ENCODE measurements around the gene HCRTR1. TPM values are rescaled to one million over a fixed set of nuclear protein-coding genes. Genes with fewer than 3 reads are reported as not detected.

The HCRTR1 gene
- total RNA-seq, 1 donor from 2014 or later: 0.73 TPM

DNA sequence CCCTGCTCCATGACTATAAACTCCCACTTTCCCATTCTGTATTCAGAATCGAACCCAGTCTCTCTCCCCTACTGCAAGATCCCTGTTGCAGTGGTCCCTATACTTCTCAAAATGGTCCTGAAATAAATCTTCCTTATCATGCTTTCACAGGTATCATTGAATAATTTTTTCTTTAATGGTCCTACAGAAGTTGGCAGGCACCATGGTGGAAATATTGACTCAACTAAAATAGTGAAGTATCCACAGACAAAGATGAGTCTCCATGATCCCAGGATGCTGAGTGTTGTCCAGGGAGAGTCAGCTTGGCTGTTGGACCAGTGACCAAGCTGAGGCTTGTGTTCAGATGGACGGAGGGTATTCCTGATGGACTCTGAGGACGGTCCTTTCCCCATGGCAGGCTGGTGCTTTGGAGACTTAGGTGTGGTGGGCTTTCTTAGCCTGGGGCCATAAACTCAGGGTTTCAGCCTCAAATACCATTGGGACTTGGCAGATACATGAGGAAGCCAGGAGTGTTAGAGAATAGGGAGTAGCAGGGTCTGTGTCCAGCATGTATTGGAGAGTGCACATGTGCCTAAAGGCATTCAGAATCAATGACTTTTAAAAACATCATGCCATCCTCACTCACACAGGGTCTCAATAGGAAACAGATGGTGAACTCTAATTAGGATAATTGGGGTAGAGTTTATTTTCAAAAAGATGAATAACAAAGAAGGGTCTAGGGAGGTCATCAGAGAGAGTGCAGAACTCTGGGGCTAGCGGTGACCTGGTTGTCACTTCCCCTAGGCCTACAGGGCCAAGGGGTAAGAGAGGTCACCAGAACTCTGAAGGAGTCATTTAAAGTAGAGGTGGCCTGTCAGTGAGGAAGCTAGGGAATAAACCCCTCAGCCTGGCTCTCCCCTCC is 21.4 kb upstream of the HCRTR1 start:
- Mint-ChIP-seq H3K27me3 (ENCODE audit: unreplicated experiment) (peaks cover 27% of the 10 kb centered on the region), H3K9me3 (ENCODE audit: unreplicated experiment) (no peaks in the 10 kb centered on the region), H3K36me3 (ENCODE audit: unreplicated experiment) (no peaks in the 10 kb centered on the region), H3K4me3 (ENCODE audit: unreplicated experiment) (no peak overlapping the region), H3K4me1 (ENCODE audit: unreplicated experiment) (peaks cover 11% of the 10 kb centered on the region), H3K27ac (ENCODE audit: unreplicated experiment) (no peak overlapping the region)
- TF ChIP-seq, protein P1, sequence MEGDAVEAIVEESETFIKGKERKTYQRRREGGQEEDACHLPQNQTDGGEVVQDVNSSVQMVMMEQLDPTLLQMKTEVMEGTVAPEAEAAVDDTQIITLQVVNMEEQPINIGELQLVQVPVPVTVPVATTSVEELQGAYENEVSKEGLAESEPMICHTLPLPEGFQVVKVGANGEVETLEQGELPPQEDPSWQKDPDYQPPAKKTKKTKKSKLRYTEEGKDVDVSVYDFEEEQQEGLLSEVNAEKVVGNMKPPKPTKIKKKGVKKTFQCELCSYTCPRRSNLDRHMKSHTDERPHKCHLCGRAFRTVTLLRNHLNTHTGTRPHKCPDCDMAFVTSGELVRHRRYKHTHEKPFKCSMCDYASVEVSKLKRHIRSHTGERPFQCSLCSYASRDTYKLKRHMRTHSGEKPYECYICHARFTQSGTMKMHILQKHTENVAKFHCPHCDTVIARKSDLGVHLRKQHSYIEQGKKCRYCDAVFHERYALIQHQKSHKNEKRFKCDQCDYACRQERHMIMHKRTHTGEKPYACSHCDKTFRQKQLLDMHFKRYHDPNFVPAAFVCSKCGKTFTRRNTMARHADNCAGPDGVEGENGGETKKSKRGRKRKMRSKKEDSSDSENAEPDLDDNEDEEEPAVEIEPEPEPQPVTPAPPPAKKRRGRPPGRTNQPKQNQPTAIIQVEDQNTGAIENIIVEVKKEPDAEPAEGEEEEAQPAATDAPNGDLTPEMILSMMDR (IDR thresholded peaks at IDR 0.05): no peak
- no peak for DNase-seq (ENCODE audit: extremely low spot score, unreplicated experiment)

DNA sequence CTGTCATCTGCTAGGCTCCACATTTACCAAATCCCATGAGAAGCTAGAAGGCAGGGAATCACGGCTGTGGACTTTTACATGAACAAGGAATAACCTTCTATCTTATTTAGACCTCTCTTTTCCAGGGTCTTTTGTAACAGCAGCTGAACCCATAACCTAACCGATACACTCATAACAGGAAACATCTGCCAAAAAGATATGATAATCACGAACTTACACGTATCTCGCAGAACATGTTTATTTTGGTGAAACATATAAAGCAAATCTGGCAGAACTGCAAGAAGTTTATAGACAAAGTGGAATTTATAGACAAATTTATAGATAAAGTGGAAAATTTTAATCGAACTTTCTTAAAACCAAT is 20.8 kb upstream of the HCRTR1 start:
- Mint-ChIP-seq H3K4me3 (ENCODE audit: unreplicated experiment) (no peak overlapping the region), H3K9me3 (ENCODE audit: unreplicated experiment) (no peaks in the 10 kb centered on the region), H3K36me3 (ENCODE audit: unreplicated experiment) (no peaks in the 10 kb centered on the region), H3K27me3 (ENCODE audit: unreplicated experiment) (peaks cover 33% of the 10 kb centered on the region), H3K27ac (ENCODE audit: unreplicated experiment) (no peak overlapping the region), H3K4me1 (ENCODE audit: unreplicated experiment) (peaks cover 6% of the 10 kb centered on the region)
- DNase-seq (ENCODE audit: extremely low spot score, unreplicated experiment): no peak
- TF ChIP-seq, protein P1 (IDR thresholded peaks at IDR 0.05): no peak

DNA sequence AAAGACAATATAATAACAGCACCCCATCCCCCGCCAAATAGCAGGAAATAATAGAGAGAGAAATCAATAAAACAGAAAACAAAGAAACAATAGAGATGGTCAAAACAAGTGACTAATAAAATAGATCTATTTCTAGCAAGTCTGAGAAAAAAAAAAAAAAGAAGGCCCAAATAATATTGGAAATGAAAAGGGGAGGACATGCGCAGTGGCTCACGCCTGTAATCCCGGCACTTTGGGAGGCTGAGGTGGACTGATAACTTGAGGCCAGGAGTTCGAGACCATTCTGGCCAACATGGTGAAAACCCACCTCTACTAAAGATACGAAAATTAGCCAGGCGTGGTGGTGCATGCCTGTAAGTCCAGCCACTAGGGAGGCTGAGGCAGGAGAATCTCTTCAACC is 18.5 kb upstream of the HCRTR1 start:
- DNase-seq (ENCODE audit: extremely low spot score, unreplicated experiment): no peak
- H3K27me3 Mint-ChIP-seq (ENCODE audit: unreplicated experiment): peaks cover 43% of the 10 kb centered on the region
- H3K36me3 Mint-ChIP-seq (ENCODE audit: unreplicated experiment): no peaks in the 10 kb centered on the region
- H3K27ac Mint-ChIP-seq (ENCODE audit: unreplicated experiment): no peak overlapping the region
- H3K4me1 Mint-ChIP-seq (ENCODE audit: unreplicated experiment): no peaks in the 10 kb centered on the region
- TF ChIP-seq, protein P1 (IDR thresholded peaks at IDR 0.05): no peak
- no peak overlapping the region for H3K4me3 Mint-ChIP-seq (ENCODE audit: unreplicated experiment)
- H3K9me3 Mint-ChIP-seq (ENCODE audit: unreplicated experiment): no peaks in the 10 kb centered on the region

DNA sequence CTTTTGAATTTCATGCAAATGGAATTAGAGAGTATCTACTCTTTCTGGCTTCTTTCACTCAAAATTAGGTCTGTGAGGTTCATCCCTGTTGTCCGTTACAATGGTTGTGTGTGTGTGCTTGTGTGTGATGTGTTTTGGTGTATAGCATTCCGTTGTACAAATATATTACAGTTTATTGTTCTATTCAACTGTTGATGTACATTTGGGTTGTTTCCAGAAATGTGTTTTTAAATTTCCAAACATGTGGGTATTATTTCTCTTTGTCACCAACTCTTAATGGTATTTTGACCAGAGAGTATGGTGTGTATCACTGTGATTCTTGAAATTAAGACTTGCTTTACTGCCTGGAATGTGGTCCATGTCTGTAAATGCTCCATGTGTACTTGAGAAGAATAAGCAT is 16.8 kb upstream of the HCRTR1 start:
- Mint-ChIP-seq H3K4me3 (ENCODE audit: unreplicated experiment) (no peak overlapping the region), H3K4me1 (ENCODE audit: unreplicated experiment) (no peaks in the 10 kb centered on the region), H3K27me3 (ENCODE audit: unreplicated experiment) (peaks cover 41% of the 10 kb centered on the region), H3K36me3 (ENCODE audit: unreplicated experiment) (no peaks in the 10 kb centered on the region), H3K27ac (ENCODE audit: unreplicated experiment) (no peak overlapping the region), H3K9me3 (ENCODE audit: unreplicated experiment) (no peaks in the 10 kb centered on the region)
- DNase-seq (ENCODE audit: extremely low spot score, unreplicated experiment): no peak
- TF ChIP-seq, protein P1 (IDR thresholded peaks at IDR 0.05): no peak

DNA sequence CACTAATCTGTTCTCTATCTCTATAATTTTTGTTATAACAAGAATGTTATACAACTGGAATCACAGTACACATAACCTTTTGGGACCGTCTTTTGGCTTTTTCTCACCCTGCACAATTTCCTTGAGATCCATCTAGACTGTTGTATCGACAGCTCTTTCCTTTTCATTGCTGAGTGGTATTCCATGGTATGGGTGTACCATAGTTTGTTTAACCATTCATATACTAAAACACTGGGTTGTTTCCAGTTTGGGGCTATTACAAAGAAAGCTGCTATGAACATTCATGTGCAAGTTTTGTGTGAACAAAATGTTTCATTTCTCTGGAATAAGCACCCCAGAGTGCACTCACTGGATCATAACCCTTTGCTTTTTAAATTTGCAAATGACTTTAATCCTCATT is 15.4 kb upstream of the HCRTR1 start:
- TF ChIP-seq, protein P1 (IDR thresholded peaks at IDR 0.05): no peak
- Mint-ChIP-seq H3K9me3 (ENCODE audit: unreplicated experiment) (no peaks in the 10 kb centered on the region), H3K4me3 (ENCODE audit: unreplicated experiment) (no peak overlapping the region), H3K36me3 (ENCODE audit: unreplicated experiment) (no peaks in the 10 kb centered on the region), H3K4me1 (ENCODE audit: unreplicated experiment) (no peaks in the 10 kb centered on the region), H3K27ac (ENCODE audit: unreplicated experiment) (no peak overlapping the region), H3K27me3 (ENCODE audit: unreplicated experiment) (peaks cover 27% of the 10 kb centered on the region)
- DNase-seq (ENCODE audit: extremely low spot score, unreplicated experiment): no peak
